AG10803 (cell line): ENCODE results near the gene PHLDA3.

Source experiments
- DNase-seq: peaks from one replicate; pipeline ENCODE4 v3.0.0; 2010; ENCODE audit warnings: low read depth
- H3K4me3 ChIP-seq: 2 replicates; pipeline ENCODE4 v1.5.1; 2011; ENCODE audit warnings: mild to moderate bottlenecking, low read length, control low read depth
- CTCF ChIP-seq: conservative IDR thresholded peaks from 2 replicates; pipeline ENCODE4 v1.5.1; 2011; ENCODE audit warnings: mild to moderate bottlenecking, low read length, control low read depth, inconsistent platforms

PHLDA3 gene

GRCh38 chr1:201468844-201469644 lies at the start of gene PHLDA3:
PHLDA3 (minus strand) TSS chr1:201469188; CDS start chr1:201468786, 402 bp downstream.
- H3K4me3 ChIP-seq = peak within 1 kb of the TSS; percentile 99
- TF ChIP-seq CTCF = no peak
- DNase-seq = peak; percentile 93

GRCh38 chr1:201518071-201518470 lies 49.1 kb upstream of the PHLDA3 start:
- H3K4me3 ChIP-seq = no peak overlapping the region
- no peak for TF ChIP-seq CTCF
- DNase-seq = no peak

GRCh38 chr1:201517631-201518030 lies 48.6 kb upstream of the PHLDA3 start:
- no peak for TF ChIP-seq CTCF
- H3K4me3 ChIP-seq = no peak overlapping the region
- DNase-seq = no peak

- no peak for TF ChIP-seq CTCF
- no peak overlapping the region for H3K4me3 ChIP-seq
Measured at GRCh38 chr1:201516511-201517127, 47.6 kb upstream of the PHLDA3 start.

GRCh38 chr1:201515895-201516294 lies 46.9 kb upstream of the PHLDA3 start:
- TF ChIP-seq CTCF = no peak
- H3K4me3 ChIP-seq = no peak overlapping the region
- no peak for DNase-seq

More at GRCh38 chr1:201516511-201517127, 47.6 kb upstream of the PHLDA3 start:
- no peak for DNase-seq

GRCh38 chr1:201515062-201515750 lies 46.2 kb upstream of the PHLDA3 start:
- H3K4me3 ChIP-seq = no peak overlapping the region
- no peak for DNase-seq
- TF ChIP-seq CTCF = no peak
